ENCODE data around the gene FLNA. TPM values are rescaled to one million over a fixed set of nuclear protein-coding genes. Genes with fewer than 3 reads are reported as not detected.

Gene FLNA
- total and polyA plus RNA-seq, 2 of the 13 experiments (the other 11 are each of a cell fraction or from before 2014, with no cell fraction given) = 83.4 to 174 TPM

- TF ChIP-seq ZHX2 (IDR thresholded peaks at IDR 0.05; ENCODE audit: low read depth) (peak; percentile 79), ZHX2 (CRISPR knock-in tag; IDR thresholded peaks at IDR 0.05; ENCODE audit: borderline replicate concordance) (no peak), BRF2 (CRISPR knock-in tag; IDR thresholded peaks at IDR 0.05) (no peak), ZNF460 (CRISPR knock-in tag; IDR thresholded peaks at IDR 0.05; ENCODE audit: borderline replicate concordance) (no peak), FOXP1 (IDR thresholded peaks at IDR 0.05) (no peak), FOXP1 (CRISPR knock-in tag; IDR thresholded peaks at IDR 0.05) (no peak), RXRB (CRISPR knock-in tag; IDR thresholded peaks at IDR 0.05; ENCODE audit: borderline replicate concordance) (peak; percentile 49; the same call in 1 of the 2 replicates), ATF4 (CRISPR knock-in tag; IDR thresholded peaks at IDR 0.05) (no peak), ZNF496 (CRISPR knock-in tag; IDR thresholded peaks at IDR 0.05; ENCODE audit: insufficient replicate concordance) (no peak), ZNF614 (CRISPR knock-in tag; IDR thresholded peaks at IDR 0.05; ENCODE audit: borderline replicate concordance) (no peak), TBL1XR1 (IDR thresholded peaks at IDR 0.05; ENCODE audit: borderline replicate concordance, low read length, partially characterized antibody) (no peak), REL (CRISPR knock-in tag; conservative IDR thresholded peaks at IDR 0.05) (no peak), E2F1 (CRISPR knock-in tag; IDR thresholded peaks at IDR 0.05) (no peak; the same call in 1 of the 2 replicates), ZNF800 (CRISPR knock-in tag; IDR thresholded peaks at IDR 0.05) (0 out of 2 replicates have a peak, but pooled peaks have one; percentile 15)
Observed at GRCh38 chrX:154397888-154398667, 23.6 kb upstream of the FLNA start, which contains the start of gene RPL10 (continued).

All from HepG2 (cell line).